Neuronal stem cell (in vitro differentiated cells): Measurements from ENCODE around the gene RTL5.

ENCODE experiments used
- DNase-seq: peaks from one replicate; pipeline ENCODE4 v3.0.0-alpha.2; 2013; ENCODE audit warnings: low spot score
- H2AFZ ChIP-seq: one replicate; pipeline ENCODE4 v1.6.1; 2013; ENCODE audit warnings: mild to moderate bottlenecking, low read length, inconsistent platforms
- H2AK5ac ChIP-seq: 2 replicates; pipeline ENCODE4 v1.6.1; 2013; ENCODE audit warnings: low read depth, mild to moderate bottlenecking, inconsistent platforms, low read length, moderate library complexity, mixed read lengths
- H2BK120ac ChIP-seq: 2 replicates; pipeline ENCODE4 v1.6.1; 2013; ENCODE audit warnings: low read depth, mild to moderate bottlenecking, inconsistent platforms, low read length, moderate library complexity, mixed read lengths
- H2BK12ac ChIP-seq: one replicate; pipeline ENCODE4 v1.6.1; 2013; ENCODE audit warnings: low read length, inconsistent platforms
- H2BK15ac ChIP-seq: 2 replicates; pipeline ENCODE4 v1.6.1; 2013; ENCODE audit warnings: mild to moderate bottlenecking, low read length, inconsistent platforms, mixed read lengths
- H2BK5ac ChIP-seq: one replicate; pipeline ENCODE4 v1.6.1; 2013; ENCODE audit warnings: inconsistent platforms, mild to moderate bottlenecking, low read length, moderate library complexity
- H3K14ac ChIP-seq: one replicate; pipeline ENCODE4 v1.6.1; 2013; ENCODE audit warnings: low read length, inconsistent platforms
- H3K18ac ChIP-seq: 2 replicates; pipeline ENCODE4 v1.6.1; 2013; ENCODE audit warnings: low read length, inconsistent platforms
- H3K23ac ChIP-seq: 2 replicates; pipeline ENCODE4 v1.6.1; 2013; ENCODE audit warnings: low read depth, mild to moderate bottlenecking, mixed read lengths, low read length, inconsistent platforms; ENCODE audit not compliant: poor library complexity
- H3K27ac ChIP-seq: replicated peaks from 3 replicates; pipeline ENCODE4 v1.5.1; 2013; ENCODE audit warnings: low read length, inconsistent platforms
- H3K27me3 ChIP-seq, 3 experiments: 2 replicates each; pipeline ENCODE4 v1.6.1; 2013; ENCODE audit warnings: low read length in 3 of 3, mild to moderate bottlenecking in 2 of 3, inconsistent platforms in 1 of 3, low read depth in 1 of 3, mixed read lengths in 1 of 3, moderate library complexity in 1 of 3; ENCODE audit not compliant: control insufficient read depth in 3 of 3, insufficient read depth in 3 of 3
- H3K36me3 ChIP-seq, 2 donors: replicated peaks in 1 of 2; 2 replicates each; pipeline ENCODE4 v1.6.1; 2013; ENCODE audit warnings: low read length in 2 of 2; ENCODE audit not compliant: control insufficient read depth in 2 of 2, insufficient read depth in 2 of 2
- H3K4ac ChIP-seq: 2 replicates; pipeline ENCODE4 v1.6.1; 2013; ENCODE audit warnings: inconsistent platforms, mild to moderate bottlenecking, low read length, moderate library complexity
- H3K4me1 ChIP-seq, 2 donors: 1 replicate in 1 of 2; 2 replicates in 1 of 2; pipeline ENCODE4 v1.6.1; 2013; ENCODE audit warnings: low read length in 2 of 2, low read depth in 1 of 2; ENCODE audit not compliant: control insufficient read depth in 2 of 2, insufficient read depth in 1 of 2
- H3K4me2 ChIP-seq: one replicate; pipeline ENCODE4 v1.6.1; 2013; ENCODE audit warnings: mild to moderate bottlenecking, low read length, inconsistent platforms; ENCODE audit not compliant: insufficient read depth, poor library complexity, severe bottlenecking
- H3K4me3 ChIP-seq, 2 donors: 2 replicates each; pipeline ENCODE4 v1.5.1; 2013; ENCODE audit warnings: low read length in 2 of 2, mild to moderate bottlenecking in 2 of 2, inconsistent platforms in 1 of 2, moderate library complexity in 1 of 2
- H3K79me1 ChIP-seq: one replicate; pipeline ENCODE4 v1.6.1; 2013; ENCODE audit warnings: low read depth, mild to moderate bottlenecking, inconsistent platforms, low read length, moderate library complexity
- H3K9ac ChIP-seq: one replicate; pipeline ENCODE4 v1.6.1; 2013; ENCODE audit warnings: mild to moderate bottlenecking, low read depth, low read length, inconsistent platforms; ENCODE audit not compliant: poor library complexity
- H3K9me3 ChIP-seq, 2 donors: replicated peaks in 1 of 2; 2 replicates each; pipeline versions ENCODE3 to v1.6.1; 2013; ENCODE audit warnings: low read length in 2 of 2, mild to moderate bottlenecking in 2 of 2, inconsistent platforms in 1 of 2, low read depth in 1 of 2, mixed read lengths in 1 of 2, moderate library complexity in 1 of 2; ENCODE audit not compliant: control insufficient read depth in 2 of 2, insufficient read depth in 1 of 2
- H4K8ac ChIP-seq: one replicate; pipeline ENCODE4 v1.6.1; 2013; ENCODE audit warnings: low read depth, mild to moderate bottlenecking, inconsistent platforms, low read length, moderate library complexity
- H4K91ac ChIP-seq: one replicate; pipeline ENCODE4 v1.6.1; 2013; ENCODE audit warnings: low read length, low read depth, mild to moderate bottlenecking, inconsistent platforms; ENCODE audit not compliant: poor library complexity
- WGBS, 2 donors: extraction: QIAGEN DNeasy Blood & Tissue Kit; methylation state at CpG; one replicate each; pipeline ENCODE4 v1.1.7; 2013; ENCODE audit warnings: missing lambda C conversion rate in 2 of 2, mixed read lengths in 1 of 2; ENCODE audit not compliant: insufficient read length in 2 of 2, insufficient replicate concordance in 1 of 2; ENCODE audit errors: extremely low coverage in 2 of 2; 5-methylcytosine and 5-hydroxymethylcytosine counted together

The RTL5 gene

GRCh38 chrX:72146527-72146926, 14.8 kb upstream of the RTL5 start:
- Histone ChIP-seq H3K9ac (no peak overlapping the region), H2AFZ (no peak overlapping the region), H2BK12ac (no peak overlapping the region), H3K18ac (no peak overlapping the region), H2BK15ac (no peak overlapping the region), H2AK5ac (no peak overlapping the region), H3K4me2 (no peak overlapping the region), H3K36me3 (peaks cover 0 to 49% of the 10 kb centered on the region in 2 donors), H2BK5ac (no peak overlapping the region), H3K79me1 (no peaks in the 10 kb centered on the region), H2BK120ac (no peak overlapping the region), H4K91ac (no peak overlapping the region), H3K4me3 (no peak overlapping the region), H3K4ac (no peak overlapping the region), H3K9me3 (no peaks in the 10 kb centered on the region), H3K27ac (no peak overlapping the region), H3K14ac (no peak overlapping the region), H3K23ac (no peak overlapping the region), H3K27me3 (peaks cover 0 to 3% (median 0%) of the 10 kb centered on the region in 3 experiments), H3K4me1 (peaks cover 8 to 35% of the 10 kb centered on the region in 2 donors), H4K8ac (no peak overlapping the region)
- DNase-seq, result no peak
- WGBS, 2 donors, result no CpG with 5 or more reads among the region's 2 CpGs

- Histone ChIP-seq H2BK15ac (no peak overlapping the region), H3K27me3 (peaks cover 0 to 10% (median 0%) of the 10 kb centered on the region in 3 experiments), H3K4ac (no peak overlapping the region), H3K4me3 (no peak overlapping the region), H3K14ac (no peak overlapping the region), H2BK12ac (no peak overlapping the region), H3K4me1 (peaks cover 8 to 37% of the 10 kb centered on the region in 2 donors), H3K27ac (no peak overlapping the region), H2AFZ (no peak overlapping the region), H2BK5ac (no peak overlapping the region), H2AK5ac (no peak overlapping the region), H3K18ac (no peak overlapping the region), H3K36me3 (peaks cover 0 to 57% of the 10 kb centered on the region in 2 donors), H2BK120ac (no peak overlapping the region), H3K4me2 (no peak overlapping the region), H3K23ac (no peak overlapping the region), H4K8ac (no peak overlapping the region), H3K9me3 (no peaks in the 10 kb centered on the region), H4K91ac (no peak overlapping the region), H3K79me1 (no peaks in the 10 kb centered on the region), H3K9ac (no peak overlapping the region)
- DNase-seq, result no peak
- WGBS, 2 donors, result no CpG with 5 or more reads among the region's 2 CpGs
These were observed 13.5 kb upstream of the RTL5 start for GRCh38 chrX:72145181-72145580.

GRCh38 chrX:72143609-72143907, 11.8 kb upstream of the RTL5 start:
- peaks cover 8 to 34% of the 10 kb centered on the region in 2 donors for H3K4me1 ChIP-seq
- H3K4me3 ChIP-seq, result no peak overlapping the region
- no peak overlapping the region for H3K4me2 ChIP-seq
- DNase-seq, result no peak
- peaks cover 8 to 74% of the 10 kb centered on the region in 2 donors for H3K36me3 ChIP-seq
- H4K8ac ChIP-seq, result no peak overlapping the region
- H4K91ac ChIP-seq, result no peak overlapping the region
- no peak overlapping the region for H2BK15ac ChIP-seq
- H2AFZ ChIP-seq, result no peak overlapping the region
- no peak overlapping the region for H3K27ac ChIP-seq
- H3K9ac ChIP-seq, result no peak overlapping the region
- no peaks in the 10 kb centered on the region for H3K9me3 ChIP-seq
- no peak overlapping the region for H2BK120ac ChIP-seq
- no peak overlapping the region for H2BK5ac ChIP-seq
- H3K18ac ChIP-seq, result no peak overlapping the region
- no peak overlapping the region for H2AK5ac ChIP-seq
- H3K4ac ChIP-seq, result no peak overlapping the region
- H3K14ac ChIP-seq, result no peak overlapping the region
- no peak overlapping the region for H3K23ac ChIP-seq
- no peak overlapping the region for H2BK12ac ChIP-seq
- no CpG with 5 or more reads among the region's 2 CpGs for whole genome bisulfite sequencing, 2 donors
- H3K79me1 ChIP-seq, result no peaks in the 10 kb centered on the region
- peaks cover 0 to 10% (median 0%) of the 10 kb centered on the region in 3 experiments for H3K27me3 ChIP-seq

- no peak overlapping the region for H2BK15ac ChIP-seq
- peak overlapping the region; percentile 79 for H3K18ac ChIP-seq
- H2AK5ac ChIP-seq, result no peak overlapping the region
- H2BK12ac ChIP-seq, result no peak overlapping the region
- H3K79me1 ChIP-seq, result no peaks in the 10 kb centered on the region
- H3K27me3 ChIP-seq, result peaks cover 0 to 10% (median 0%) of the 10 kb centered on the region in 3 experiments
- no peak overlapping the region for H3K23ac ChIP-seq
- H3K9me3 ChIP-seq, result no peaks in the 10 kb centered on the region
- no peak overlapping the region for H4K91ac ChIP-seq
- H3K4me2 ChIP-seq, result no peak overlapping the region
- H3K27ac ChIP-seq, result peak overlapping the region; percentile 74
- no peak overlapping the region for H3K9ac ChIP-seq
- peaks cover 8 to 79% of the 10 kb centered on the region in 2 donors for H3K36me3 ChIP-seq
- no peak overlapping the region for H3K14ac ChIP-seq
- H2BK120ac ChIP-seq, result no peak overlapping the region
- no peak for DNase-seq
- WGBS, 2 donors, result no CpG with 5 or more reads among the region's 11 CpGs
- no peak overlapping the region for H2AFZ ChIP-seq
- H4K8ac ChIP-seq, result no peak overlapping the region
- no peak overlapping the region for H3K4me3 ChIP-seq
- no peak overlapping the region for H2BK5ac ChIP-seq
- peaks cover 8 to 34% of the 10 kb centered on the region in 2 donors for H3K4me1 ChIP-seq
- H3K4ac ChIP-seq, result no peak overlapping the region
These were observed 11.3 kb upstream of the RTL5 start for GRCh38 chrX:72142794-72143608.
